ENCODE data around the gene C4orf51. TPM values are rescaled to one million over a fixed set of nuclear protein-coding genes. Genes with fewer than 3 reads are reported as not detected.

C4orf51 gene
- total RNA-seq, 1 experiment from 2014 or later, result not detected

DNA sequence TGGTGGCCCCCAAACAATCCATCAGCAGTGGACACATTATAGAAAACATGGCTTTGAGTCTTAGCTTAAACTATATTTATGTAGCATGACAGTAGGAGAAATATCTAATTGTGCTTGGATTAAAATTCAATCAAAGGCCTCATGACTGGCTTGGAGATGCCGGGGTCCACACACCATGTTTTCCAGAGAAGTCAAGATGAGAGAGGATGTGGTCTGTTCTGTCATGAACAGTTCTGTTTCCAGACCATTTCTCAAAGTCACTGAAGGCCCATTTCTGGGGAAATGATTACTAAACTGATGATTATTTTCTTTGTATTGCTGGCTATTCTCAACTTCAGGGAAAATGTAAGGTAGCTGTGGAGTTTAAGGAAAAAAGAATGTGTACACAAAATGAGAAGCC, 76.3 kb downstream of the C4orf51 start:
- DNase-seq (ENCODE audit: low read depth), result no peak

GRCh38 chr4:145757188-145757587, 77.2 kb downstream of the C4orf51 start:
- DNase-seq (ENCODE audit: low read depth), result no peak

GRCh38 chr4:145760176-145760575, 80.2 kb downstream of the C4orf51 start:
- DNase-seq (ENCODE audit: low read depth), result no peak

DNA sequence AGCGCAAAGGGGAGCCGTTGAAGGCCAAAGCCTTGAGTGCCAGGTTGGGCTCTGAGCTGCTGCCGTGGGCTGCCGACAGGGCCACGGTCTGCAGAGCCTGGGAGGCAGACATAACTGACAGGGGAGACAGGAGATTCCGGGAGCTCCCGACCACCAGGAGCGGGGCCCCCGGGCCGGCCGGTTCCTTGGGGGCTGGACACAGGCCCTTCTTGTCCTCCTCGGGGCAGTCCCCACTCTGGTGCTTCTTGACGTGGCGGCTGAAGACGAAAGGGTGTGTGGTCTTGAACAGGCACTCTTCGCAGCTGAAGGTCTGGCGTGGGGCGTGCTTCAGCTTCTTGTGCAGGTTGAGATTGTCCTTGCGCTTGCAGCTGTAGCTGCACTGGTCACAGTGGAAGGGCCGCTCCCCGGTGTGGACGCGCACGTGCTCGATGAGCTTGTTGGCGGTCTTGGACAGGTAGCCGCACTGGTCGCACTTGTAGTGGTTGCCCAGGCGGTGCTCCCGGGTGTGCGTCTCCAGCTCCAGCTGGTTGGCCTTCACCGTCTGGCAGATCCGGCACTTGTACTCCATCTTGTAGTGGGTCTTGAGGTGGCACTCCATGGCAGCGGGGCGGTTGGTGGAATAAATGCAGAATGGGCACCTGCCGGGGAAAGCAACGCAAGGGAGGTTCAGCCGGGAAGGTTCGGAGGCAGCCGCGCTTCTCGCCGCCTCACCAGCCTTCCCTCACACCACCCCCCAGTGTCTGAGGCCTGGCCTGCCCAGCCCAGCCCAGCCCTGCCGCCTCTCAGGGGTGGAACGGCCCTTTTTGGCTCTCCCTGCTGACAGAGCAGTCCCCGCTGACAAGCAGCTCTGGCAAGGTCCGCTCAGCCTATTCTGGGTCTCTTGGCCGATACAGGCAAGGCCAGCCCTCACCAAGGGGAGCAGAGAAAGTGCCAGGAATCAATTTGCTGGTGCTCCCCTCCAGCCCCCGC, 81.3 kb downstream of the C4orf51 start:
- DNase-seq (ENCODE audit: low read depth), result no peak

- DNase-seq (ENCODE audit: low read depth), result no peak
These were observed 82.8 kb downstream of the C4orf51 start for GRCh38 chr4:145762719-145763118.

DNA sequence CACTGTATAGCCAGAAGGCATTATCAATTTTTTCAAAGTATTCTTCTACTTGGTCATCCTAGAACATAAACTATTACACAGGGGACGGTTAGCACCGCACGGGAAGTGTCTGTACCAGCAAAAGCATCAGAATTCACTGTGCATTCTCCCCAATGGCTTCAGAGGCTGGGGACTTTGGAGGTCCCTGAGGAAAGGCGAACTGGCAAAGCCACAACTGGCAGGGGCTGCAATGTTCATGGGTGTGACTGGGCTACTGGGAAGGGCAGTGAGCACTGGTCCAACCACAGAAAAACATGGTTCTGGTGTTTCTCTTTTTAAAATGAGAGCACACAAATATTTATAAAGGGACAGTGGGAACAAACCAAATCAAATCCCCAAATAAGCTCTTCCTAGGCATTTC, 83.5 kb downstream of the C4orf51 start:
- DNase-seq (ENCODE audit: low read depth), result no peak

- no peak for DNase-seq (ENCODE audit: low read depth)
These were observed 86.3 kb downstream of the C4orf51 start for GRCh38 chr4:145766273-145766672.

GRCh38 chr4:145769450-145770037, 89.6 kb downstream of the C4orf51 start:
- DNase-seq (ENCODE audit: low read depth), result no peak

DNA sequence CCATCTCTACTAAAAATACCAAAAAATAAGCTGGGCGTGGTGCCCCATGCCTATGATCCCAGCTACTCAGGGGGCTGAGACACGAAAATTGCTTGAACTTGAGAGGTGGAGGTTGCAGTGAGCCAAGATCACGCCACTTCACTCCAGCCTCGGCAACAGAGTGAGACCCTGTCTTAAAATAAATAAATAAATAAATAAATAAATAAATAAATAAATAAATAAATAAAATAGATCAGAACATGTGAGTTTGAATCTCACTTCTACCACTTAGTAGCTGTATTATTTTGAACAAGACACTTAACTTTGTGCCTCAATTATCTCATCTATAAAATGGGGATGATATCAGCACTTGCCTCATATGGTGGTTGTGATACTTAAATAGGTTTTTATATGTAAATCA, 90.2 kb downstream of the C4orf51 start:
- no peak for DNase-seq (ENCODE audit: low read depth)

DNA sequence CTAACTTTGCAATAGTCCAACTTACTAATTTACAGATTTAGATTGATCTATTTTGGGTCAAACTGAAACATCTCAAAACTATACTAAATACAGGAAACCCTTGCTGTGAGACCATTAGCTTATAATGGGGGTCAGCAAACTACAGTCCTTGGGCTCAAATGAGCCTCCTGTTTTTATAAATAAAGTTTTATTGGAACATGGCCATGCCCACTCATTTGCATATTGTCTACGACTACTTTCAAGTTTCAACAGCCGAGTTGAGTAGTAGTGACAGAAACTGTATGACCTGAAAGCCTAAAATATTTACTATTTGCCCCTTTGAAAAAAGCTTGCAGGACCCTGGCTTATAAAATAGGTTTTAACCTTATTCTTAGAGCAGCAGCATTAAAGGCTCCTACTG, 92.4 kb downstream of the C4orf51 start:
- DNase-seq (ENCODE audit: low read depth), result no peak

DNA sequence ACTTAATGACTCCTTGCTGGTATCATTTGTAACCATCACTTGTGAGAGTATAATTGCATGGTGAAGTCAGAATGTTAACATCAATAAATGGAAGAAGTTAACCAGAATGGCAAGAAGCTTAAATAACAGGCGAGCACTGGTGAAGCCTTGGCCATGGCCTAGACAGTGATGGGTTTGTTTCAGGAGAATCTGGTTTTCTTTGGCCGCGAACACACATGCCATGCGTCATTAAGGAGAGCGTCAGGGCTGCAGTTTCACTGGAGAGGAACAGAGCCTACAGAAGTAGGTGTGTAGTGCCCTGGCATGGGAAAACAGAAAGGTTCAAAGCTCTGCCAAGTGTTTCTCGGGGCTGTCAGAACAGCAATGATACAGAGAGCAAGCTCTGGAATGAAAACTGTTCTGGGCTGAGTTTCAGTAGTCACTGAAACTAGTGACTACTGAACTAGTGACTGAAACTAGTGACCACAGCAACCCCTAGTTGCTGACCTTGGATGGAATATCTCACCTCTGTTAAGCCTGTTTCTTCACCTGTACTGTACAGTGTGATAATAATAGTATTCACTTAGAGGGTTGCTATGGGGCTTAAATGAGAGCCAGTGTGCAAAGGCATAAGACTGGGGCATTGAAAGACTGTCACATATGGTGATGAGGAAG, 93.8 kb downstream of the C4orf51 start:
- no peak for DNase-seq (ENCODE audit: low read depth)

GRCh38 chr4:145774473-145774872, 94.5 kb downstream of the C4orf51 start:
- DNase-seq (ENCODE audit: low read depth), result no peak

GRCh38 chr4:145775406-145775805, 95.5 kb downstream of the C4orf51 start:
- DNase-seq (ENCODE audit: low read depth), result no peak

DNA sequence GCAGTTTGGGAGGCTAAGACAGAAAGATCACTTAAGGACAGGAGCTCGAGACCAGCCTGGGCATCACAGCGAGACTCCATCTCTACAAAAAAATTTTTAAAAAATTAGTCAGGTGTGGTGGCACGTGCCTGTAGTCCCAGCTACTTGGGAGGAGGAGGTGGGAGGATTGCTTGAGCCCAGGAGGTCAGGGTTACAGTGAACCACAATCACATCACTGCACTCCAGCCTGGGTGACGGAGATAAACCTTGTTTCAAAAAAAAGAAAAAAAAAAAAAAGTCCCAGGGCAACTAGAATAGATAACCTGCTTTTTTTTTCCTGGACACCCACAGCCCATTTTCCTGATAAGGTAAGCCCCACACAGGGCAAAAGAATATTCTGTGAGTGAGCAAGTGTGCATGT, 96.3 kb downstream of the C4orf51 start:
- DNase-seq (ENCODE audit: low read depth), result no peak

- no peak for DNase-seq (ENCODE audit: low read depth)
These were observed 99.4 kb downstream of the C4orf51 start for GRCh38 chr4:145779319-145779801.

DNA sequence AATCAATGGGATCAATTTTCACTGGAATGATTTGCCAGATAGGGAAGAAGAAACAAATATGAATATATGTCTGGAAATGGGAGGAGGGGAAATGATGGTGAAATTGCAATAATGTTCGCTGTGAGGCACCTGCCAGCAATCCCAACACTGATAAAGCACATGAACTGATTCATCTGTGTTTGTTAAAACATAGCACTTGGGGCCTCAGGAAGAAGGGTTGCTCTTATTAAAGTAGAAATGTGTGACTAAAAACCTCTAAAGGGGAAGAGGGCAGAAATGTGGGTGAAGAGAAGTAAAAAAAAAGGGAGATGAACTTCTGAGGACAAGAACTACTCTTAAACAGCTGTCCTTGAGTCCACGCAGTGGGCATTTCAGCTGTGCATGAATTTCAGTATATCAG, 101.4 kb downstream of the C4orf51 start:
- no peak for DNase-seq (ENCODE audit: low read depth)

Other genes starting within 250 kb of the C4orf51 start
- 55.5 and 59.9 TPM in 2 replicates for gene SMAD1, start 198.3 kb upstream of the C4orf51 start, total RNA-seq (2014; rRNA removed)
- gene MMAA, start 60.8 kb upstream of the C4orf51 start, total RNA-seq (2014; rRNA removed), result 5.1 and 6.5 TPM in 2 replicates

Data from LHCN-M2 (cell line).